Measurements from ENCODE around the gene PTCRA. TPM values are rescaled to one million over a fixed set of nuclear protein-coding genes. Genes with fewer than 3 reads are reported as not detected.

PTCRA gene
- total RNA-seq, 2 donors from 2014 or later, result not detected

DNA sequence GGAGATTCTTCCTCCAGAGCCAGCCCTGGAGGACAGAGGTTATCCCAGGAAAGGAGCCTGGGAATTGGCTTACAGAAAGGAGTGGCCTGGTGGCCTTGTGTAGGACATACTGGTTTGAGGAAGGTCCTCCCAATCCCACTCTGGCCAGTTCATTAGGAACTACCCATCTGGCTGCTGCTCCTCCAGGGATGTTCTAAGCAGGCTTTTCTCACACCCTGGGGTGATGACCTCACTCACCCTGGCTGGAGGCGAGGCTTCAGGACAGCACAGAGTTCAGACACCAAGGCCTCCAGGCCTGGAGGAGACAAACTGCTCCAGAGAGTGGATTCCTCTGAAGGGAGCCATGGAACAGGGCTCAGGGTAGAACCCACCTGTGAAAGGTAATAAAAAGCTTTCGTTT is 53.6 kb downstream of the PTCRA start:
- intact Hi-C loops (cut with DNase I), result no loop called here
- H3K36me3 ChIP-seq, result peaks cover 5 to 9% of the 10 kb centered on the region in 2 donors
- H3K4me1 ChIP-seq (replicated peaks), result no peaks in the 10 kb centered on the region
- no peak overlapping the region for H3K27ac ChIP-seq
- 93% methylated on average over 2 of the region's 2 CpGs for WGBS
- no peak overlapping the region for H3K4me3 ChIP-seq
- no peak for TF ChIP-seq POLR2A (IDR thresholded peaks at IDR 0.05)
- TF ChIP-seq POLR2AphosphoS5 (IDR thresholded peaks at IDR 0.05), result no peak
- TF ChIP-seq, protein P1, sequence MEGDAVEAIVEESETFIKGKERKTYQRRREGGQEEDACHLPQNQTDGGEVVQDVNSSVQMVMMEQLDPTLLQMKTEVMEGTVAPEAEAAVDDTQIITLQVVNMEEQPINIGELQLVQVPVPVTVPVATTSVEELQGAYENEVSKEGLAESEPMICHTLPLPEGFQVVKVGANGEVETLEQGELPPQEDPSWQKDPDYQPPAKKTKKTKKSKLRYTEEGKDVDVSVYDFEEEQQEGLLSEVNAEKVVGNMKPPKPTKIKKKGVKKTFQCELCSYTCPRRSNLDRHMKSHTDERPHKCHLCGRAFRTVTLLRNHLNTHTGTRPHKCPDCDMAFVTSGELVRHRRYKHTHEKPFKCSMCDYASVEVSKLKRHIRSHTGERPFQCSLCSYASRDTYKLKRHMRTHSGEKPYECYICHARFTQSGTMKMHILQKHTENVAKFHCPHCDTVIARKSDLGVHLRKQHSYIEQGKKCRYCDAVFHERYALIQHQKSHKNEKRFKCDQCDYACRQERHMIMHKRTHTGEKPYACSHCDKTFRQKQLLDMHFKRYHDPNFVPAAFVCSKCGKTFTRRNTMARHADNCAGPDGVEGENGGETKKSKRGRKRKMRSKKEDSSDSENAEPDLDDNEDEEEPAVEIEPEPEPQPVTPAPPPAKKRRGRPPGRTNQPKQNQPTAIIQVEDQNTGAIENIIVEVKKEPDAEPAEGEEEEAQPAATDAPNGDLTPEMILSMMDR (IDR thresholded peaks at IDR 0.05), result no peak
- H3K9me3 ChIP-seq, result no peaks in the 10 kb centered on the region
- H3K27me3 ChIP-seq (replicated peaks; ENCODE audit: insufficient read depth), result no peaks in the 10 kb centered on the region
- DNase-seq (ENCODE audit: low spot score), result no peak

DNA sequence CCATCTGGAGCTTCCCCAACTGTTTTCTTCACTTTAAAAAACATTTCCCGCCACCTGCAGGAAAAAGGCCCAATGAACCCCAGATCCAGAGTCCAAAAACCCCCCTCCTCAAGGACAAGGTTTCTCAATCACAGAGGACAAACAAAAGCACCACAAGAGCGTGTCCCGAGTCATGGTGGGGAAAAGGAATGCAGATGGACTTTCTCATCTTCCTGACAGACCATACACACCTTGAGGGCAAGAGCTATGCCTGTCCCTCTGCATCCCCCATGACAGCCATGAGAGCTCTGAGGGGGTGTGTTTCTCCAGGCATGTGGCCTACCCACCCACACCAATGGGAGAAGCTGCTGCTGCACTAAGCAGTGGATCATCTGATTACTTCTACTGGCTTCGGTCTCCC is 54.1 kb downstream of the PTCRA start:
- 94% methylated on average over 4 of the region's 4 CpGs for WGBS
- Histone ChIP-seq H3K9me3 (no peaks in the 10 kb centered on the region), H3K27me3 (replicated peaks; ENCODE audit: insufficient read depth) (no peaks in the 10 kb centered on the region), H3K36me3 (peaks cover 2 to 9% of the 10 kb centered on the region in 2 donors), H3K4me1 (replicated peaks) (no peaks in the 10 kb centered on the region), H3K4me3 (no peak overlapping the region), H3K27ac (no peak overlapping the region)
- TF ChIP-seq POLR2A (IDR thresholded peaks at IDR 0.05) (no peak), POLR2AphosphoS5 (IDR thresholded peaks at IDR 0.05) (no peak)
- TF ChIP-seq, protein P1 (IDR thresholded peaks at IDR 0.05), result no peak
- intact Hi-C loops (cut with DNase I), result no loop called here
- no peak for DNase-seq (ENCODE audit: low spot score)

DNA sequence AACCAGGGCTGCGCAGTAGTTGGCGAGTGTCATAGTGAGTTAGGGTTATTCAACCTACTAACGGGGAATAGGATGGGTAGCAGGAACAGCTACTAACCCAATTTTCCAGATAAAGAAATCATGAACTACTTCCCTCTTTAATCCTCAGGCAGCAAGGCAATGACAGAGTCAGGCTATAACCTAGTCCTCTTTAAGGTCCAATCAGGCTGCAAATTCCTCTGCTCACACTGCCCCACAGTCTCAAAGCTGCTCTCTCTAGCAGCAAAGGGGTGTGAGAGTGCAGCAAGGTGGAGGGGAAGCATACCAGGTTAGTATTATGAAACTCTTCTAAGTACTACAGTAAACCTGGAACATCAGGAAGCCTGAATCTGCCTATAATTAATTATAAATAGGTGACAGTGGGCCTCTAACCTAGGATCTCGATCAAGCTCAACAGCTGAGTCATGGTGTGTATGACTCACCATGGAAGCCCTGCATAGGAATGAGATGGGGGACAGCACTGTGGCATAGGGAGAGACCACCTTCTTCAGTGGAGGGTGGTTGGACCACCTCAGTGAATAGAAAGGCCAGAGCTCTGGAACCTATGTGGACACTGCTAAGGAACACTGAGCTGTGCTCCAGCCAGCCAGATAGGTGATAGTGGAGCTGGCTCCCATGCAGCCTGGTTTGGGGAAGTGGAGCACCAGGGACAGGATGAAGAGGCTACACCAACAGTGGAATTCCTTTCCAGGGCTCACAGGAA is 55.2 kb downstream of the PTCRA start:
- Histone ChIP-seq H3K27me3 (replicated peaks; ENCODE audit: insufficient read depth) (no peaks in the 10 kb centered on the region), H3K9me3 (no peaks in the 10 kb centered on the region), H3K27ac (no peak overlapping the region), H3K4me3 (no peak overlapping the region), H3K4me1 (replicated peaks) (no peaks in the 10 kb centered on the region), H3K36me3 (peaks cover 0 to 8% of the 10 kb centered on the region in 2 donors)
- TF ChIP-seq POLR2AphosphoS5 (IDR thresholded peaks at IDR 0.05) (no peak), POLR2A (IDR thresholded peaks at IDR 0.05) (no peak)
- TF ChIP-seq, protein P1 (IDR thresholded peaks at IDR 0.05), result no peak
- intact Hi-C loops (cut with DNase I), result no loop called here
- WGBS, result 82% methylated on average over 4 of the region's 4 CpGs
- DNase-seq (ENCODE audit: low spot score), result no peak

DNA sequence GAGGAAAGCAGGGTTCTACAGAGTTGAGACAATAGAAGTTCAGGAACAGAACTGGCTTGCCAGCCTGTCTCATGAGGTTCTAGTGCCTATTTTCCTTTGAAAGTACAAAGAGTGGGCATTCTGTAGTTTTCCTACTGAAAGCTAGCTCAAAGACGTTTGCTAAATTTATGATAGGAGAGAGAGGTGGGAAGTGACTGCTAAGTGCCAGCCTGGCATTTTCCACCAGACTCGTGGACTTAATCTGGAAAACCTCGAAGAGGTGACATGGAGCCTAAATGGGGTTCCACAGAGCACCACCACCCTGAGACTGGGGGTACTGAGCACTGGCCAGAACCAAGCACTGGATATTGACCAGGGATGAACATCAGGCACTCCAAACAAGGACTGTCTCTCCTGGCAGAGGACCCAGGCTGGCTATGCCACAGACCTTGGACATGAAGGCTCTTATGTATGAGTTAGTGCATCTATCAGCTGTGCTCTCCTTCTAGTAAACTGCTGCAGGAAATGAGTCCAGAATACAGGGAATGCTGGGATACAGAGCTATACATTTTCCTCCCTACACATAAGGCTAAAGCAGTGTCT is 56.0 kb downstream of the PTCRA start:
- H3K4me1 ChIP-seq (replicated peaks), result no peaks in the 10 kb centered on the region
- DNase-seq (ENCODE audit: low spot score), result no peak
- H3K27ac ChIP-seq, result no peak overlapping the region
- H3K9me3 ChIP-seq, result no peaks in the 10 kb centered on the region
- peaks cover 0 to 5% of the 10 kb centered on the region in 2 donors for H3K36me3 ChIP-seq
- no peak for TF ChIP-seq POLR2AphosphoS5 (IDR thresholded peaks at IDR 0.05)
- TF ChIP-seq, protein P1 (IDR thresholded peaks at IDR 0.05), result no peak
- no peak for TF ChIP-seq POLR2A (IDR thresholded peaks at IDR 0.05)
- H3K4me3 ChIP-seq, result no peak overlapping the region
- 81% methylated on average over 3 of the region's 3 CpGs for WGBS
- intact Hi-C loops (cut with DNase I), result no loop called here
- H3K27me3 ChIP-seq (replicated peaks; ENCODE audit: insufficient read depth), result no peaks in the 10 kb centered on the region

DNA sequence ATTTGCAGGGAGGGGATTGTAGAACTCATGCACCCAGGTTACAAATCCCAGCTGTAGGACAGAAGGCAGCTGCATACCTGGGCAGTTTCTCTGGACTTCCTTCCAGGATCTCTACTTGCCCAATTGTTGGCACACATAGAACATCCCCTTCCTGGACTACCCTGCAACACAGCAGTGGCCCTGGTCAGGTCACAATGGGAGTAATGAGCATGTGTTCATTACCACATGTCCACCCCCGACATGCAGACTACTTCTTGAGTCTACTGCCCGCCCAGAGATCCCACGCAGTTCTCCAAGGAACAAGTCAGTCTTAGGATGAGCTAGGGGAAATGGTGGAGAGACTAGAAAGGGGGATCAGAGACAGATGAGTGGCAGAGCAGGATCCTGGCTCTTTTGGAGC is 58.1 kb downstream of the PTCRA start:
- no peak overlapping the region for H3K27ac ChIP-seq
- TF ChIP-seq, protein P1 (IDR thresholded peaks at IDR 0.05), result no peak
- TF ChIP-seq POLR2A (IDR thresholded peaks at IDR 0.05), result no peak
- TF ChIP-seq POLR2AphosphoS5 (IDR thresholded peaks at IDR 0.05), result no peak
- DNase-seq (ENCODE audit: low spot score), result no peak
- H3K27me3 ChIP-seq (replicated peaks; ENCODE audit: insufficient read depth), result no peaks in the 10 kb centered on the region
- WGBS, result 97% methylated on average over 3 of the region's 3 CpGs
- H3K4me3 ChIP-seq, result no peak overlapping the region
- no peaks in the 10 kb centered on the region for H3K9me3 ChIP-seq
- no peaks in the 10 kb centered on the region for H3K36me3 ChIP-seq
- intact Hi-C loops (cut with DNase I), result no loop called here
- no peaks in the 10 kb centered on the region for H3K4me1 ChIP-seq (replicated peaks)
